Measurements from ENCODE around the gene SMG5.

SMG5 gene

GRCh38 chr1:156213644-156213966 lies 69.0 kb downstream of the SMG5 start:
- DNase-seq = no peak

DNA sequence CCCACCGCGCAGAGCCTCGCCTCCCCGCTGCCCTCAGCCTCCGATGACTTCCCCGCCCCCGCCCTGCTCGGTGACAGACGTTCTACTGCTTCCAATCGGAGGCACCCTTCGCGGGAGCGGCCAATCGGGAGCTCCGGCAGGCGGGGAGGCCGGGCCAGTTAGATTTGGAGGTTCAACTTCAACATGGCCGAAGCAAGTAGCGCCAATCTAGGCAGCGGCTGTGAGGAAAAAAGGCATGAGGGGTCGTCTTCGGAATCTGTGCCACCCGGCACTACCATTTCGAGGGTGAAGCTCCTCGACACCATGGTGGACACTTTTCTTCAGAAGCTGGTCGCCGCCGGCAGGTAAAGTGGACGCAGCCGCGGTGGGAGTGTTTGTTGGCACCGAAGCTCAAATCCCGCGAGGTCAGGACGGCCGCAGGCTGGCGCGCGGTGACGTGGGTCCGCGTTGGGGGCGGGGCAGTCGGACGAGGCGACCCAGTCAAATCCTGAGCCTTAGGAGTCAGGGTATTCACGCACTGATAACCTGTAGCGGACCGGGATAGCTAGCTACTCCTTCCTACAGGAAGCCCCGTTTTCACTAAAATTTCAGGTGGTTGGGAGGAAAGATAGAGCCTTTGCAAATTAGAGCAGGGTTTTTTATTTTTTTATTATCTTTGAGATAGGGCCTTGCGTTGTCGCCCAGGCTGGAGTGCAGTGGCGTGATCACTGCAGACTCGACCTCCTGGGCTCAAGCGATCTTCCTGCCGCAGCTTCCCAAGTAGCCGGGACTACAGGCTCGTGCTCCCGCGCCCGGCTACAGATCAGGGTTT lies 69.6 kb downstream of the SMG5 start, which contains the start of gene PMF1:
Gene PMF1, plus strand, starts transcription at position 175 of the 811 bp plus-strand sequence. Its CDS starts 9 bp downstream, at position 184.
- DNase-seq = peak; percentile 99

- no peak for DNase-seq
Measured at GRCh38 chr1:156212130-156212529, 70.5 kb downstream of the SMG5 start.

DNA sequence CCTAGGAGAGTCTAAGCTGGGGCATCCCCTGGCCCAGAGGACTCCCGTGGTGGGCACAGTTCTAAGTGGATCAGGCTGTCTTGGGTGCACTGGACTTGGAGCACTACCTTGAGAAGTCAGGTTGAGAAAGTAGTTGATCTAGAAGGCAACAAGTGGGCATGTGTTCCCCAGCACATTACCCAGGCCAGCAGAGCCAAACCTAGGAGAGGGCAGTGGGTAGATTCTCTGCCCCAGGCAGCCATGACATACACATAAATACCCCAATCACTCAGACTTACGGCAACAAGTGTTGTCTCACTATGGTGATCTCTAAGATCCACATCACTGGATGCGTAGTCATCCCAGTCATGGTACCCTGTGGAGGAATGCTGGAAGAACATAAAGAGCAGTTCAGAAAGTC lies 71.4 kb downstream of the SMG5 start:
- DNase-seq = no peak

DNA sequence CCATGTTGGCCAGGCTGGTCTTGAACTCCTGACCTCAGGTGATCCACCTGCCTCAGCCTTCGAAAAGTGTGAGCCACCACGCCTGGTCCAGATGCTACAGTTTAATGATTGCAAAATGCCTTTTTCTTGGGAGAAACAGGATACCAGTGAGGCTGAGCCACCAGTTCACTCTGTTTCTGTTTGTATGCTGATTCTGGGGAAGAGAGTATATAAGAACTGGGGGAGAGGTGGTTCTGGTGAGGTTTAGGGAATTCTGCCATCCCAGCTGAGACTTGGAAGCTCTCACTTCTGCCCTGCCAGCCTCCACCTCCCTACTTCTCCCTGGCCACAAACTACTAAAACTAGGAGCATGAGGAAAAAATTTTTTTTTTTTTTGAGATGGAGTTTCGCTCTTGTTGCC lies 77.9 kb downstream of the SMG5 start:
- no peak for DNase-seq

DNA sequence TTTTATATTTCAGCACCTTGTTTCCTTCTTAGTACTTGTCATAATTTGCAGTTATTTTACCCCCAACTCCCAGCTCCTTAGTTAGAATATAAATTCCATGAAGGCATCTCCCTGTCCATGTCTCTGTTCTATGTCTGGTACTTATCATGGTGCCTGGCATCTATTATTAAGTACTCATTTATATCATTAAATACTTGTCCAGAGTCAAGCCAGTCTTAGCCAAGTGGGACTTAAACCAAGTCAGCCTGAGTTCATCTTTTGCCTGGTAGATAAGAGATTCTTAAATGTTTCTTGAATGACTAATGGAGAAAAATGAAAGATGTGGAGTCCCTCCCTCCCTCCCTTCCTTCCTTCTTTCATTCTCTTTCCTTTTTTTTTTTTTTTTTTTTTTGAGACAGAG lies 79.3 kb downstream of the SMG5 start:
- DNase-seq = no peak

DNA sequence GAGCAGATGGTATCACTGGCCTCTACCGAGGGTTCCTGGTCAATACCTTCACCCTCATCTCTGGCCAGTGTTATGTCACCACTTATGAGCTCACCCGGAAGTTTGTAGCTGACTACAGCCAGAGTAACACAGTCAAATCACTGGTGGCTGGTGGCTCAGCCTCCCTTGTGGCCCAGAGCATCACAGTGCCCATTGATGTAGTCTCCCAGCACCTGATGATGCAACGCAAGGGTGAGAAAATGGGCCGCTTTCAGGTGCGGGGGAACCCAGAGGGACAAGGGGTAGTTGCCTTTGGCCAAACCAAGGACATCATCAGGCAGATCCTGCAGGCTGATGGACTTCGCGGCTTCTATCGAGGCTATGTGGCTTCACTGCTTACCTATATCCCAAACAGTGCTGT lies 82.6 kb downstream of the SMG5 start:
- no peak for DNase-seq
